Heart left ventricle (tissue), 13 donors: ENCODE data around the gene SLU7.

Source experiments
- POLR2A ChIP-seq, 2 donors: fragments of 450-650 bp; IDR thresholded peaks; one replicate each; pipeline ENCODE4 v1.6.1; 2017; ENCODE audit warnings: antibody characterized with exemption in 2 of 2, mild to moderate bottlenecking in 2 of 2, moderate library complexity in 2 of 2
- TF ChIP-seq, protein P1 (sequence below), 12 donors: fragments of 200-600 bp; sonication (generic) in 4 of 12; IDR thresholded peaks; one replicate each; pipeline versions ENCODE4 v1.5.0 to v1.8.0; 2018 to 2022; ENCODE audit warnings: antibody characterized with exemption in 12 of 12, mild to moderate bottlenecking in 5 of 12
- donor health status: ischemic (EF 13 %, LVEDD 7.1; RV severe dilation, severe dysfunction).
- donor health status: DM: no; HTN: yes; CAD: no.
- donor health status: DM: no; HTN: no; CAD: no.
- donor health status: ischemic (EF 25% LVEDD 6.9; RV normal size, moderate dysfunction).
- donor health status: ischemic (EF 25% LVEDD 5.7; RV mildly dilated, moderate dysfunction).
- donor health status: ischemic (EF 35%, LVEDD 5.7; RV mildly dilated, moderate dysfunction).
- donor health status: nonischemic (EF 11% LVEDD 7.7; RV severe dilation, severe dysfunction).
- donor health status: DM: yes; HTN: yes; CAD: no.
- donor health status: PGD.
- donor health status: ischemic (EF 29% LVEDD 5.4; RV normal size, mild dysfunction).
- donor health status: nonischemic (EF 23%, LVEDD 6.1; RV moderate dilation, normal function).

DNA sequence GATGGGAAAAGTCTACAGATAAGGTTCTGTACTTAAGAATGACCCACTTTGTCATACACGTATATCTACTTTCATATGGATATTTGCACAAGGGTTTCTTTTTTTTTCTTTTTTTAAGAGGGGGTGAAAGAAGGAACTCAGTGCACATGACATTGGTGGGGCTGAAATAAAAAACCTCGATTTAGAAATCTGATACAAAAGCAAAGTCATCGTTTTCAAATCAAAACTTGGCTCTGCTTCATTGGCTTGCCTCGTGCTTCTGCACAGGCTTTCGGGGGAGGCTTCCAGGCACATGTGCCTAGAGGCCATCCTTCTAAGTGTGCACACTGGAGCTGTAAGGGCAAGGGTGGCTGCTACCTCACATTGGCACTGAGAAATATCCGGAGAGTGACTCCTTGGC, 33.9 kb upstream of the SLU7 start:
- TF ChIP-seq, protein P1, sequence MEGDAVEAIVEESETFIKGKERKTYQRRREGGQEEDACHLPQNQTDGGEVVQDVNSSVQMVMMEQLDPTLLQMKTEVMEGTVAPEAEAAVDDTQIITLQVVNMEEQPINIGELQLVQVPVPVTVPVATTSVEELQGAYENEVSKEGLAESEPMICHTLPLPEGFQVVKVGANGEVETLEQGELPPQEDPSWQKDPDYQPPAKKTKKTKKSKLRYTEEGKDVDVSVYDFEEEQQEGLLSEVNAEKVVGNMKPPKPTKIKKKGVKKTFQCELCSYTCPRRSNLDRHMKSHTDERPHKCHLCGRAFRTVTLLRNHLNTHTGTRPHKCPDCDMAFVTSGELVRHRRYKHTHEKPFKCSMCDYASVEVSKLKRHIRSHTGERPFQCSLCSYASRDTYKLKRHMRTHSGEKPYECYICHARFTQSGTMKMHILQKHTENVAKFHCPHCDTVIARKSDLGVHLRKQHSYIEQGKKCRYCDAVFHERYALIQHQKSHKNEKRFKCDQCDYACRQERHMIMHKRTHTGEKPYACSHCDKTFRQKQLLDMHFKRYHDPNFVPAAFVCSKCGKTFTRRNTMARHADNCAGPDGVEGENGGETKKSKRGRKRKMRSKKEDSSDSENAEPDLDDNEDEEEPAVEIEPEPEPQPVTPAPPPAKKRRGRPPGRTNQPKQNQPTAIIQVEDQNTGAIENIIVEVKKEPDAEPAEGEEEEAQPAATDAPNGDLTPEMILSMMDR (IDR thresholded peaks at IDR 0.05) = no peak
- TF ChIP-seq POLR2A (IDR thresholded peaks at IDR 0.05) = no peak
